ENCODE data around the gene CCNF.

DNA sequence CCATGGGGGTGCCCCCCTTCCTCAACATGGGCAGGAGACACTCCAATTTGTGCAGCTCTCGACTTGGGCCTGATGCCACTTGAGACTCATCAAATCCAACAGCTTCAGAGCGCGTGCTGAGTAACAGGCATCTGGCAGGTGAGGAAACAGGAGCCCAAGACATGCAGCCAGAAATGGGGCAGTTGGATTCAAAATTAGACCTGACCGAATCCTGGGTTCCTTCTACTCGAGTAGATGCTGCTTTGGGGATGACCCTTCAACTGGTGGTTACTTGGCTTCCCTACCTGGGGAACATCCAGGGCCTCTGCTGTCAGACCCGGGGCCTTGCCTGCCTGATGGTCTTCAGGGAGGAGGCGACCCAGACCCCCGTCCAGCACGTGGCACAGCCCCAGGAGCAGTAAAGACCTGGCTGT lies 41.4 kb downstream of the CCNF start:
- no peak for TF ChIP-seq POLR2AphosphoS5 (IDR thresholded peaks at IDR 0.05; ENCODE audit: low read depth, low read length)
- no peak for TF ChIP-seq CTCF (IDR thresholded peaks at IDR 0.05 in 2 of 3, conservative IDR thresholded peaks at IDR 0.05 in 1 of 3; ENCODE audit: borderline replicate concordance in 1 of 3, insufficient read depth in 1 of 3, low read depth in 2 of 3, low read length in 2 of 3)
- TF ChIP-seq EGR1 (IDR thresholded peaks at IDR 0.05; ENCODE audit: low read depth): no peak
- TF ChIP-seq MAX (IDR thresholded peaks at IDR 0.05): no peak
- no peak for TF ChIP-seq YY1 (IDR thresholded peaks at IDR 0.05; ENCODE audit: extremely low read depth, insufficient replicate concordance, low read depth, low read length)
- TF ChIP-seq REST (IDR thresholded peaks at IDR 0.05; ENCODE audit: low read depth): no peak
- TF ChIP-seq ELF1 (IDR thresholded peaks at IDR 0.05; ENCODE audit: borderline replicate concordance, low read depth): no peak
- no peak for TF ChIP-seq EZH2phosphoT487 (IDR thresholded peaks at IDR 0.05; ENCODE audit: borderline replicate concordance)
- no peak for TF ChIP-seq RAD21 (IDR thresholded peaks at IDR 0.05; ENCODE audit: low read depth)
- TF ChIP-seq SP1 (IDR thresholded peaks at IDR 0.05; ENCODE audit: low read depth): no peak
- no peak for TF ChIP-seq POLR2A (IDR thresholded peaks at IDR 0.05; ENCODE audit: borderline replicate concordance, extremely low read depth, insufficient read depth, insufficient read length)
